Erythroblast (primary cell): ENCODE data around the gene HYCC1.

Source experiments
- GATA1 ChIP-seq: IDR thresholded peaks from 2 replicates; pipeline ENCODE4 v1.6.1; 2011; ENCODE audit warnings: low read depth, mild to moderate bottlenecking, control low read depth, low read length, moderate library complexity
- POLR2A ChIP-seq: IDR thresholded peaks from 2 replicates; pipeline ENCODE4 v1.6.1; 2011; ENCODE audit warnings: mild to moderate bottlenecking, low read length

DNA sequence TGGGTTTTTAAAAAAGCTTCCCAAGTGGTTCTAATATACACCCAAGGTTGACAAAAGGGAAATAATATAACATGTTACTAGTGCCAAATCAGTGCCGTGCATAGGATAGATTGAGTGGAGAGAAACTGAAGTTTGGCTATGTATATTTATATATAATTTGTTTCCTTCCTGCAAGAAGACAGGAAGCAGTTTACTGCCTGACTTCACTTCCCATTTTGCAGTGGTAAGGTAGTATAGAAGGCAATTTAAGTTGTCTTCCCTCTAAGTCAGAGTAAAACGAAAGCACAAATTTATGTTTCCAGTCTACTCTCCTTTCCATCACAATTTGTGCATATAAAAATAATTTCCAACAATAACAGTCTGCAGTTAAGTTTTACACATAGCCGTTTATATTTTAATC is 3.4 kb upstream of the HYCC1 start:
- TF ChIP-seq POLR2A (no peak), GATA1 (no peak)
